Measurements from ENCODE around the gene RBM8A.
A peak's percentile ranks its signal among the peaks of the same experiment; 100 is the strongest.

The RBM8A gene

DNA sequence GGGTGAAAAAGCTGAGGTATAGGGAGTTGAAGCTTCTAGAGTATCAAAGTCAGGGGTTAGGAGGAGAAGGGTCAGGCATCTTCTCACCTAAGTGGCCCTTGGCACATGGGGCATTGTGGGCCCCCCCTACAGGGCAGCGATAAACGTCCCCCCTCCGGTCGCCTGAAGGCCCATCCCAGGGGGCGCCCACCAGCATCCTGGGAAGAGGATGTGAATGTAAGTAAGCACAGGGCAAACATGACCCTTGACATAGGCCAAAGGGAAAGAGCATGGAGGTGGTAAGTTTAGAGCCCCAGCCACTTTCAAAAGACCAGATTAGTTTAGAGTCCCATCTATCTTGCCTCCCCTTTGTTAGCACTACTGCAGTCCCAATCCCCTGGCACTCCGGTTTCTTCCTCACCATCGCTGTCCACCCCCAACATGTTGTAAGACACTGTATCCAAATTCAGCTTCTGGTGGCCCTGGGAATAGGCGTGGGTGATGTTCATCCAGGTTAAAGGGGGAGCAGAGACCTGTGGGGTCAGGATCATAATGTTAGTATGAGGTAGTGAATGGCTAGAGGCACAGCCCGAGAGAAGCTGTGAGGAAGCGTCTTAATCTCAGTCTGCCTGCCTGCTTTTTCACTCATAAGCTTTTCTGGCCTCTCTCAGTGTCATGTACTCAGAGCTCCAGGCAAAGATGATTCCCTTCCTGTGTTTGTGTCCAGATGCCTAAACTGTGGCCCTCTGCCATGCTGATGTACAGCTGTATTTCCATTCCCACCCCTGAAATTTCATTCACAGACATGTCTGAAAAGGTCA lies 20.1 kb downstream of the RBM8A start:
- peak; percentile 33 for DNase-seq (ENCODE audit: low read depth, low spot score)
- in situ Hi-C loops (cut with HindIII; ENCODE audit: low sequenced_read_pairs) = no loop called here
- TF ChIP-seq, protein P1, sequence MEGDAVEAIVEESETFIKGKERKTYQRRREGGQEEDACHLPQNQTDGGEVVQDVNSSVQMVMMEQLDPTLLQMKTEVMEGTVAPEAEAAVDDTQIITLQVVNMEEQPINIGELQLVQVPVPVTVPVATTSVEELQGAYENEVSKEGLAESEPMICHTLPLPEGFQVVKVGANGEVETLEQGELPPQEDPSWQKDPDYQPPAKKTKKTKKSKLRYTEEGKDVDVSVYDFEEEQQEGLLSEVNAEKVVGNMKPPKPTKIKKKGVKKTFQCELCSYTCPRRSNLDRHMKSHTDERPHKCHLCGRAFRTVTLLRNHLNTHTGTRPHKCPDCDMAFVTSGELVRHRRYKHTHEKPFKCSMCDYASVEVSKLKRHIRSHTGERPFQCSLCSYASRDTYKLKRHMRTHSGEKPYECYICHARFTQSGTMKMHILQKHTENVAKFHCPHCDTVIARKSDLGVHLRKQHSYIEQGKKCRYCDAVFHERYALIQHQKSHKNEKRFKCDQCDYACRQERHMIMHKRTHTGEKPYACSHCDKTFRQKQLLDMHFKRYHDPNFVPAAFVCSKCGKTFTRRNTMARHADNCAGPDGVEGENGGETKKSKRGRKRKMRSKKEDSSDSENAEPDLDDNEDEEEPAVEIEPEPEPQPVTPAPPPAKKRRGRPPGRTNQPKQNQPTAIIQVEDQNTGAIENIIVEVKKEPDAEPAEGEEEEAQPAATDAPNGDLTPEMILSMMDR (IDR thresholded peaks at IDR 0.05; ENCODE audit: low read depth, low read length) = no peak
- H3K4me3 ChIP-seq (ENCODE audit: low read depth, low read length) = no peak overlapping the region

DNA sequence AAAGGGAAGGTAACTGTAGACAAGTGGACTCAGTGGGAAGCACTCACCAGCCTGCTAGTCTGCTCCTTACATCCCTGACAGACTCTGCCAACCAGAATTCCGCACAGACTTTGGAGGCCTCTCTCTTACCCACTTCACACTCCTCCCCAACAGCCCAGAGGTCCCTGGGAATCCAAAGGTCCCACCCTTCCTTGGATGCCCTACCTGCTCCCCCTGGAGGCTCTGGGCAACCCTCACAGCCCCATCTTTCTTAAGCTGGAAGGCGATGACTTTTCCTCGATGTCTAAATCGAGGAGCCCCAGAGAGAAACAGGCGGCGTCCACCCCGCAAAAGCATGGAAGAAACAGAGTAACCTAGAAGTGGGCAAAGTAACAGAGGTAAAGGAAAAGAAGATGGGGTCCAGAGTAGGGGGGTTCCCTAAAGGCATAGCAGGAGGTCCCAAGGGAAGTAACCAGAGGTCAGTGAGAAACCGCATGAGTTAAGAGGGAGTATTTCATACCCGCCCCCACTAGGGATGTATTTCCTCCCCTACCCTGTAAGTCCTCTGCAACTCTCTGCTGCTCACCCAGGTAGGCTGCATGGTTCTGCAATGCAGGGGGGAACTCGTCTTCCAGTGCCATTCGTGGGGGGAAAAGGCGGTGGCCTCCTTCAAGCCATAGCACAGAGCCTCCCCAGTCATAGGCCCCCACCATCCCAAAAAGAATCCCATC lies 25.8 kb downstream of the RBM8A start:
- in situ Hi-C loops (cut with HindIII; ENCODE audit: low sequenced_read_pairs) = no loop called here

DNA sequence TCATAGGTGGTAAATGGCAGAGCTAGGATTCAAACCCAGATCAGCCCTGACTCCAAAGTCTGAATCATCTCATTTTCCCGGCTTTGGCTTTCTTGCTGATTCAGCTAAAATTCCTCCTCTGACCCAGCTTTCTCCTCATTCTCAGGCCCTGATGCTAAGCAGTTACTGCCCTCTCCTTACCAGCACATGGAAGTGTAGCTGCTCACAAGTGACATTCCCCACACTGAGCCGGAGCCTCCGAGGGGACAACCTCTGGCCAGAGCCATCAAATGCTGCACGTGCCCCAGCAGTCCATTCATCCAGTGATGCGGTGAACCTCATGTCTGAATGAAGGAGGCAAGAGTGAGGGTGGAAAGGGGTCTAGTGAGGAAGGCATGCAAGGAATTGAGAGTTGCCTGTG lies 28.5 kb downstream of the RBM8A start:
- H3K4me3 ChIP-seq (ENCODE audit: low read depth, low read length) = no peak overlapping the region
- no peak for DNase-seq (ENCODE audit: low read depth, low spot score)
- in situ Hi-C loops (cut with HindIII; ENCODE audit: low sequenced_read_pairs) = no loop called here
- TF ChIP-seq, protein P1 (IDR thresholded peaks at IDR 0.05; ENCODE audit: low read depth, low read length) = no peak

More for the DNA sequence above, 25.8 kb downstream of the RBM8A start:
- DNase-seq (ENCODE audit: low read depth, low spot score) = no peak
- TF ChIP-seq, protein P1 (IDR thresholded peaks at IDR 0.05; ENCODE audit: low read depth, low read length) = peak; percentile 19
- H3K4me3 ChIP-seq (ENCODE audit: low read depth, low read length) = no peak overlapping the region

DNA sequence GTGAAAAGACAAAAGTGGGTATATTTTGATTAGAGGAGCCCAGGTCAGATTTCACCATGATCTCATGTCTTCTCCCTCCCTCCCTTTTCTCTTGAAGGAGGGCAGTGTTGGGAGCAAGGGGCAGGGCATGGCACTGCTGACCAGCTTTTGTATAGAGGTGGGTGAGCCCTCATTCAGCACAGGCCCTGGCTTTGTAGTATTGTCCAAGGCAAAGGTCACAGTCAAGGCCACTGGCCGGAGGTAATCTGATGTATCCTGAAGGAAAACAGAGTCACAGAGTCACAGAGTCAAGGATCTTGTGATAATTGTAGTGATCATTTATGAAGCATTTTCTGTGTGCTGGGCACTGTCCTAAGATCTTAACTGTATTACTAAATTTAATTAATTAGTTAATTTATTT lies 29.3 kb downstream of the RBM8A start:
- H3K4me3 ChIP-seq (ENCODE audit: low read depth, low read length) = no peak overlapping the region
- no peak for DNase-seq (ENCODE audit: low read depth, low spot score)
- TF ChIP-seq, protein P1 (IDR thresholded peaks at IDR 0.05; ENCODE audit: low read depth, low read length) = no peak
- in situ Hi-C loops (cut with HindIII; ENCODE audit: low sequenced_read_pairs) = no loop called here

DNA sequence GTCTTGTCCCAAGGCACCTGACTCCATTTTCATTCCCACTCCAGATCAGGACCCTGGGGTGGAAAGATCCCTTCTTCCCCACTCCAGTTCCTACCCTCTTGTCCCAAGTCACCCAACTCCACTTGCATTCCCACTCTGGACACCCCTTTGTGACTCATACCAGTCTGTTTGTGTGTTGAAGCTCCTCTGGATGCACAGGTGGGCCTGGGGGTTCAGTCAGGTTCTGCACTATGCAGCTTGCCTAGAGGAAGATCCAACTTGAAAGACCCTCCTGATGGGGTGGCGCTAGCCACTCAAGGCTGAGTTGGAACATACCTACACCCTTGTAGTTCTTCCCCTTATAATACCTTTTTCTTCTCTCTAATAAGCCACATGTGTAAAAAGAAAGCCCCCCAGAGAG lies 31.8 kb downstream of the RBM8A start:
- in situ Hi-C loops (cut with HindIII; ENCODE audit: low sequenced_read_pairs) = no loop called here
- no peak overlapping the region for H3K4me3 ChIP-seq (ENCODE audit: low read depth, low read length)
- TF ChIP-seq, protein P1 (IDR thresholded peaks at IDR 0.05; ENCODE audit: low read depth, low read length) = no peak
- DNase-seq (ENCODE audit: low read depth, low spot score) = no peak

DNA sequence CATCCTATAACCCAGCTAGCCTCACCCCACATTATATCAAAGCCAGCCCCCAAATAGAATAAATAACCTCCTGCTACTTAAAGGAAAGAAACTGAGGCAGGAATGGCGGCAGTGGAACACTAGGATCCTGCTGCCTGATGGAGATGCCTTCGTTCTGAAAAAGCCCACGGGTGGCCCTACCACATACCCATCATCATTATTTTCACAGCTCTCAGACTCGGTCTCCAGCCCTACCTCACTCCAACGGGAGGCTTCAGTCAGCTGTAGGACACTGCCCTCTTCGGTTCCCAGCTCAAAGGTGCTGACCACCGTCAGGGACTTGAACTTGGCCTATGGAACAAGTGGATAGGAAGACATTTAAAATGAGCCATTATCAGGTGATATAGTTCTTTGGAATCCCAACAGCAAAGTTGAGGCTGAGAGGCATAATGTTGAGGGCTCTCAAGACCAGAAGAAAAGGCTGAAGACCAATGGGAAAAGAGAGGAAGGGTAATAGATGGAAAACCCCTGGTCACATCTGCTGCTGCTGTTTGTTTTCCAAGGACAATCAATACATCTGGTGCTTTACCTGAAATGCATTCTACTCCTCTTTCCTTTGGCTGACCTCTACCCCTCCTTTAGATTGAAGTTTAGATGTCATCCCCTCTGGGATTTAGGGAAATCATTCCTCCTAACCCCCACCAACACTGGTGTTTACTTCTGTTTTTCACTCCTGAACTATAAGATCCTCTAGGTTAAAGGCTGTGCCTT lies 33.8 kb downstream of the RBM8A start:
- DNase-seq (ENCODE audit: low read depth, low spot score) = no peak
- TF ChIP-seq, protein P1 (IDR thresholded peaks at IDR 0.05; ENCODE audit: low read depth, low read length) = no peak
- in situ Hi-C loops (cut with HindIII; ENCODE audit: low sequenced_read_pairs) = no loop called here
- no peak overlapping the region for H3K4me3 ChIP-seq (ENCODE audit: low read depth, low read length)
